Activated CD8-positive, alpha-beta memory T cell treated with anti-CD3 and anti-CD28 coated beads, Interleukin-2, amount 10 ng/mL, durations not matched to agents 7 days and 5 days (primary cell): Measurements from ENCODE around the gene LGALS12. TPM values are rescaled to one million over a fixed set of nuclear protein-coding genes. Genes with fewer than 3 reads are reported as not detected.
"Not testable (repeated sequence)": the region's sequence is repeated elsewhere in the genome, so short reads cannot be mapped to it uniquely, and the experiment has no call there.

Experiments used
- ATAC-seq: fragments of 150-1000 bp; cut with Tn5 transposase; one replicate; pipeline ENCODE4 v1.10.0; 2021; ENCODE audit warnings: moderate library complexity
- CTCF ChIA-PET: fragments of 350-600 bp; sonication (Branson Sonifier 250); formaldehyde crosslinking; loops from one replicate; lab custom pipeline; 2021; ENCODE audit warnings: antibody characterized with exemption; lab: Charles Lee
- DNase-seq: peaks from one replicate; pipeline ENCODE4 v3.0.0-alpha.2; 2020
- H3K27ac Mint-ChIP-seq: one replicate; pipeline ENCODE4 v1.8.0; 2021; ENCODE audit warnings: mild to moderate bottlenecking, mixed read lengths
- H3K27me3 Mint-ChIP-seq: one replicate; pipeline ENCODE4 v1.8.0; 2021; ENCODE audit warnings: mixed read lengths
- H3K36me3 Mint-ChIP-seq: one replicate; pipeline ENCODE4 v1.8.0; 2021; ENCODE audit warnings: mild to moderate bottlenecking, mixed read lengths
- H3K4me1 Mint-ChIP-seq: one replicate; pipeline ENCODE4 v1.8.0; 2021; ENCODE audit warnings: mixed read lengths
- H3K4me3 Mint-ChIP-seq: one replicate; pipeline ENCODE4 v1.8.0; 2021; ENCODE audit warnings: mild to moderate bottlenecking, moderate library complexity, mixed read lengths
- H3K9me3 Mint-ChIP-seq: one replicate; pipeline ENCODE4 v1.8.0; 2022; ENCODE audit warnings: low read depth, mixed read lengths
- total RNA-seq, 2 experiments: library from RNA; stranded (reverse); gene quantifications; one replicate each; pipeline ENCODE4 v1.2.3, GENCODE V29; 2021

The LGALS12 gene
- total RNA-seq, 2 experiments from 2014 or later: 0.23 to 0.29 TPM

DNA sequence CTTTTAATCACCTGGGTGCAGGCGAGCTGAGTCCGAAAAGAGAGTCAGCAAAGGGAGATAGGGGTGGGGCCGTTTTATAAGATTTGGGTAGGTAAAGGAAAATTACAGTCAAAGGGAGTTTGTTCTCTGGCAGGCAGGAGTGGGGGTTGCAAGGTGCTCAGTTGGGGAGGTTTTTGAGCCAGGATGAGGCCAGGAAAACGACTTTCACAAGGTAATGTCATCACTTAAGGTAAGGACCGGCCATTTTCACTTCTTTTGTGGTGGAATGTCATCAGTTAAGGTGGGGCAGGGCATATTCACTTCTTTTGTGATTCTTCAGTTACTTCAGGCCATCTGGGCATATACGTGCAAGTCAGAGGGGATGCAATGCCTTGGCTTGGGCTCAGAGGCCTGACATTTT lies 23.5 kb downstream of the LGALS12 start:
- CTCF ChIA-PET: interaction anchor here (1.3 kb wide), 1 partner anchor 9 kb away, joined by 4 read pairs; no protein-coding TSS in a partner anchor
- H3K9me3 Mint-ChIP-seq, H3K4me3 Mint-ChIP-seq, H3K27ac Mint-ChIP-seq, H3K27me3 Mint-ChIP-seq, ATAC-seq, H3K36me3 Mint-ChIP-seq, DNase-seq: not testable (repeated sequence)
- peaks cover 37% of the 10 kb centered on the region for H3K4me1 Mint-ChIP-seq

DNA sequence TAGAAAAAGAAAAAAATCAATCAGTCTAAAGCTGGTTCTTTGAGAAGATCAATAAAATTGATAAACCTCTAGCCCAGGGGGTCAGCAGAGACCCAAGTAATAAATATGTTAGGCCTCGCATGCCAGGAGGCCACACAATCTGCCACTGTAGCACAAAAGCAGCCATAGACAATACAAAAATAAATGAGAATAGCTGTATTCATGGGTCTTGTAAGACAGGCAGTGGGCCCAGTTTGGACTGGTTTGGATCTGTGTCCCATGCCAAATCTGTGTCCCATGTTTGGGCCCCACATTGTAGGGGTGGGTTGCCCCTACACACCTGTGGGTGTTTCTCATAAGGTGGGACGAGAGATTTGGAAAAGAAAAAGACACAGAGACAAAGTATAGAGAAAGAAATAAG lies 24.1 kb downstream of the LGALS12 start:
- ATAC-seq: no peak
- H3K9me3 Mint-ChIP-seq: no peaks in the 10 kb centered on the region
- no peak overlapping the region for H3K4me3 Mint-ChIP-seq
- CTCF ChIA-PET: interaction anchor here (1.3 kb wide), 1 partner anchor 10 kb away, joined by 4 read pairs; no protein-coding TSS in a partner anchor
- peaks cover 2% of the 10 kb centered on the region for H3K36me3 Mint-ChIP-seq
- no peak for DNase-seq
- no peaks in the 10 kb centered on the region for H3K27me3 Mint-ChIP-seq
- H3K4me1 Mint-ChIP-seq: peaks cover 42% of the 10 kb centered on the region
- H3K27ac Mint-ChIP-seq: no peak overlapping the region

DNA sequence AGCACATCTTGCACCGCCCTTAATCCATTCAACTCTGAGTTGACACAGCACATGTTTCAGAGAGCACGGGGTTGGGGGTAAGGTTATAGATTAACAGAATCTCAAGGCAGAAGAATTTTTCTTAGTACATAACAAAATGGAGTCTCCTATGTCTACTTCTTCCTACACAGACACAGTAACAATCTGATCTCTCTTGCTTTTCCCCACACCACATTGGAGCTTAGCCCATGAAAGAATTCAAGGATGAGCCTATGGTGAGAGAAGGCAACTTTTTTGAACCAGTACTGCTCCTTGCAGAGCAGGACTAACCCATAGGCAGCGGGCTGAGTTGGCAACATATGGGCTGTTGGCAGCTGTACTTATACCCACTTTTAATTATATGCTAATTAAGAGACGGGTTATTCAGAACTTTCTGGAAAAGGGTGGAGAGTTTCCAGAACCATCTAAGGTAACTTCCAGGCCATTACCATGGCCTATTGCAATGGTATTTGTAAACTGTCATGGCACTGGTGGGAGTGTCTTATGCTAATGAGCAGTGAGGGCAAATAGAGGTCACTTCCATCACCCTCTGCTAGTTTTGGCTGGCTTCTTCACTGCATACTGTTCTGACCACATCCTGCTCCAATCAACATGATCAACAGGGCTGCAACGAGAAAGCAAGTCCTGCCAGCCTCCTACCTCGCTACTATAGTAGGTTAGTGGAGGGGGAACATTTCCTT lies 25.3 kb downstream of the LGALS12 start:
- peak; percentile 84 for ATAC-seq
- not testable (repeated sequence) for H3K36me3 Mint-ChIP-seq, H3K27me3 Mint-ChIP-seq, H3K9me3 Mint-ChIP-seq
- peak; percentile 87 for DNase-seq
- Mint-ChIP-seq H3K27ac (peak overlapping the region; percentile 59), H3K4me1 (peaks cover 54% of the 10 kb centered on the region), H3K4me3 (peak overlapping the region; percentile 51)
- CTCF ChIA-PET: interaction anchor here (0.9 to 1.3 kb wide), 2 partner anchors 23 to 108 kb away, joined by 3 to 4 read pairs; no protein-coding TSS in a partner anchor

DNA sequence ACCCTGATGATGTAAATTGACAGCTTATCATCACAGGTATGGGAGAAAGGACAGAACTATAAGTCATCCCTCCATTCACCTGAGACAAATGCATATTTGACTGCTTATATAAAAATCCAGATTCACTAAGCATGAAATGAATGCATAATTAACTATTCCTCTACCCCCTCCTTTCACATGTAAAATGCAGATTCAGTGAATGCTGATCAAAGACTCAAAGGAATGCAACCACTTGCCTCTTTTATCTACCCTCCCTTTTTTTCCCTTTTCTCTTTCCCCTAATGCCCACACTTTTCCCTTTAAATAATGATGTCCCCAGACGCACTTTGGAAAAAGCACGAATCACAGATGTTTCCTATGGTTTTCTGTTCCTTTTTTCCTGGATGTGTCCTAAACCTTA lies 26.2 kb downstream of the LGALS12 start:
- ATAC-seq (no peak), DNase-seq (no peak)
- Mint-ChIP-seq H3K27me3 (no peaks in the 10 kb centered on the region), H3K27ac (peak overlapping the region; percentile 10), H3K4me1 (peaks cover 60% of the 10 kb centered on the region), H3K9me3 (no peaks in the 10 kb centered on the region), H3K36me3 (no peaks in the 10 kb centered on the region), H3K4me3 (no peak overlapping the region)
- CTCF ChIA-PET: interaction anchor here (0.8 to 1.9 kb wide), 8 partner anchors 13 to 107 kb away, joined by 3 to 5 read pairs (median 4); no protein-coding TSS in a partner anchor

DNA sequence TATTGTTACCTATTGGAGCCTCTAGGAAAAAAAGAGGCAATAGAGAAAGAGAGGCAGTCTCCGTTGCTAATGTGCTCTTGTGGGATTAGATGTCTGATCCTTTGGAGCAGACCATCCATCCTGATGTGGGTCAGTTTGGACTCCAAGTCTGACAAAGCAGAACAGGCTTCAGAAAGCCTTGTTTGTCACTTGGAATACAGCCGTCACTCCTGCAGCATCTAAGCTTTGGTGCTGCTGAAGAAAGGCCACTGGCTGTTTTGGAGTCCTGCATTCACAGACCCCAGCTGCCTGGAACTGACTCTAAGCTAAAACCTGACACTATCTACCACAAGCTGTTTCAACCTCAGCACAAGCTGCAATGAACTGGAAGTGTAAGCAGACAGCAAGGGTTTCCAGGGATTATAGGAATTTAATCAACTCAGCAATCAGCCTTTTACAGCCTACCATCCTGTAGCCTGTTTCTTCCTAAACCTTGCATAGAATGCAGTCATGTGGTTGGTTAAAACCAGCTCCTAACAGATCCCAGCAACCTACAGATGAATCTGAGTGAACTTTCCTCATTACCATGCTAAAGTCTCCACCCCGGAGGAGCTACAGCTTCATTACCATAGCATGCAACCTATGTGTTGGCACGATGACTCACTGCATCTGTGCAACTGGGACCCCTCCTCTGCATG lies 27.1 kb downstream of the LGALS12 start:
- no peak overlapping the region for H3K27ac Mint-ChIP-seq
- no peaks in the 10 kb centered on the region for H3K36me3 Mint-ChIP-seq
- no peaks in the 10 kb centered on the region for H3K27me3 Mint-ChIP-seq
- no peak for DNase-seq
- ATAC-seq: no peak
- peaks cover 67% of the 10 kb centered on the region for H3K4me1 Mint-ChIP-seq
- no peaks in the 10 kb centered on the region for H3K9me3 Mint-ChIP-seq
- CTCF ChIA-PET: interaction anchor here (0.8 to 1.9 kb wide), 8 partner anchors 14 to 235 kb away, joined by 3 to 5 read pairs (median 4); no protein-coding TSS in a partner anchor
- H3K4me3 Mint-ChIP-seq: no peak overlapping the region

DNA sequence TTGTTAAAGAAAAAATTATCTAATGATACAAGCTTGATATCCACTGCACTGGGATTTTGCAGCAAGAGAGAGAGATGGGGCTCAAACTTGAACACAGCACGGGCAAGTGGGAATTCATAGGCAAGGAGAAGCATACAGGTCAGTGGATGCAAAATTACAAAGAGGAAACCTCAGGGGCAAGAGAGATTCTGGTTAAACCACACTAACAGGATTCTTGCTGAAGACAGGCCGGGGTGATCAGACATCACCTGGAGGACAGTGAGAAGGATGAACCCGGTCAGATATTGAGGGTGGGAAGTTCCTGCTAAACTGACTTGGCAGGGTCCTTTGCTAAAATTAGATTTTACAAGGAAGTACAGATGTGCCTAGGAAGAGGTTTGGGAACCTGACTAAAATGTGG lies 28.2 kb downstream of the LGALS12 start:
- Mint-ChIP-seq H3K9me3 (no peaks in the 10 kb centered on the region), H3K36me3 (peaks cover 3% of the 10 kb centered on the region), H3K27ac (peak overlapping the region; percentile 79), H3K4me3 (no peak overlapping the region), H3K27me3 (no peaks in the 10 kb centered on the region), H3K4me1 (peaks cover 77% of the 10 kb centered on the region)
- no peak for DNase-seq
- ATAC-seq: no peak
- CTCF ChIA-PET: interaction anchor here (1.0 to 1.6 kb wide), 2 partner anchors 18 to 234 kb away, joined by 3 to 4 read pairs; no protein-coding TSS in a partner anchor

DNA sequence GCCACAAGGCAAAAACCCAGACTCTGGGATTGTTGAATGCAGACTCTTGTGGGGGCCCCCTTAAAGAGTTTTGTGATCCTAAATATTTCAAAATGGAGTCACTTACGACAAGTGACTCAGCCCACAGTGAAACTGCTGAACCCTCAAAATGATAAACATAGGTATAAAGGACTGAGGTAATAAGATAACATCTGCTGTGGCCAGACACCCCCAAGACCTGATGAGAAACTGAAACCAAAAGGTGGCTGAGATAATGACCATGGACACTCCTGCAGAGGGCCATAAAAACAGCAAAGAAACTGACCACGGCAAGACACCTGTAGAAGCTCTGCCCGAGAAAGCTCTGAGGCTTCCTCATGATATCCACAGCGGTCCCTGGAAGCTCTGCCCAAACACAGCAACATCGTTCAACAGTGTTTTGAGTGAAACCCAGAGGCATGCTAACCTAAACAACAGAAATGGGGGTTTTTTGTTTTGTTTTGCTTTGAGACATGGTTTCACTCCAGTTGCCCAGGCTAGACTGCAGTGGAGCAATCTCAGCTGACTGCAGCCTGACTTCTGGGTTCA lies 29.1 kb downstream of the LGALS12 start:
- peaks cover 74% of the 10 kb centered on the region for H3K4me1 Mint-ChIP-seq
- H3K27me3 Mint-ChIP-seq: no peaks in the 10 kb centered on the region
- DNase-seq: peak; percentile 73
- H3K9me3 Mint-ChIP-seq: no peaks in the 10 kb centered on the region
- CTCF ChIA-PET: interaction anchor here (1.0 to 3.3 kb wide), 5 partner anchors 17 to 233 kb away, joined by 3 to 23 read pairs (median 9); partner anchors contain the start of gene ZFTA
- H3K4me3 Mint-ChIP-seq: peak overlapping the region; percentile 83
- H3K27ac Mint-ChIP-seq: peak overlapping the region; percentile 95
- ATAC-seq: peak; percentile 48
- peaks cover 4% of the 10 kb centered on the region for H3K36me3 Mint-ChIP-seq

DNA sequence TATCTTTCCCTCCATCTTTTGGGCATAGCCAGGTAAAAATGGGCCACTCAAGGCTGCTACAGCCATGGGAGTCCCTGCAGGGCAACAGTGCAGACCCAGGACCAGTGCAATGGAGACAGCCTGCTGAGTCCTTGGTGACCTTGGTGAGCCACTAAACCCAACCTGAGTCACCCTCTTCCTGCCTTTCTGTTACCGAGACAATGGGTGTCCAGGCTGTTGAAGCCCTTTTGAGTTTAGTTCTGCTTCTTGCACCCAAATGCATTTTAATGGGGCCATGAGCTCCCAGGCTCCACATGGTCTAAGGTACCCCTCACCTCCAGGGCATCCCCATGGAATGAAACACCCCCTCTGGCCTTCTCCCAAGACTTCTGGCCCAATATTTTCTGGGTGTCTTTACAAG lies 29.9 kb downstream of the LGALS12 start:
- DNase-seq (peak; percentile 90), ATAC-seq (peak; percentile 56)
- peak overlapping the region; percentile 95 for H3K27ac Mint-ChIP-seq
- no peaks in the 10 kb centered on the region for H3K9me3 Mint-ChIP-seq
- no peaks in the 10 kb centered on the region for H3K27me3 Mint-ChIP-seq
- CTCF ChIA-PET: interaction anchor here (1.1 to 4.4 kb wide), 9 partner anchors 10 to 232 kb away, joined by 3 to 46 read pairs (median 9); partner anchors contain the start of genes PLAAT5 and ZFTA
- peak overlapping the region; percentile 83 for H3K4me3 Mint-ChIP-seq
- H3K4me1 Mint-ChIP-seq: peaks cover 75% of the 10 kb centered on the region
- peaks cover 4% of the 10 kb centered on the region for H3K36me3 Mint-ChIP-seq

DNA sequence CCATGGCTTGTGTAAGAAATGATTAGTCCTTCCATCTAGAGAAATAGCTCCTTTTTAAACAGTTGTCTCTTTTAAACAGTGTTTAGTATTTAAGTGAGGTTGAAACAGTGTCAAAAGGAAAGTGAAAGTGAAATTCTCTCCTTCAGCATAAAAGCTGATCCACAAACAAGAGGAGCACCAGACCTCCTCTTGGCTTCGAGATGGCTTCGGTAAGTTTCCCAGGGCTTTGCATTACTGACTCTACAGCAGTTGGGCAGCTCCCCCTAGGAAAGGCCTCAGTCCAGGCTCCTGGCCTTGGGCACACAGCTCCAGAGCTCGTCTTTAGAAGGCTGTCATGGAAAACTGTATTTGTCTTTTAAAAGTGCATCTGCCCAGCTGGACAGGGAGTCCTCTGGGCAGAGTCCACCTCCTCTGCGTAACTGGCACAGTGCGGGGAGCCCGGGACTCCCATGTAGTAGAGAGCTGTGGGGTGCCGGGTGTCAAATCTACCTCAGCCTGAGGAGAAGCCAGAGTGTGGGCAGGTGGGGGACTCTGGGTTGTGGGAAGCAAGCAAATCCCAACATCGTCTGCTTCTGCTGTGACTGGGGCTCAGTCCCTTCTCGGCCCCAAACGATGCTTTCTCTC lies 30.9 kb downstream of the LGALS12 start, which contains the start of gene PLAAT4:
PLAAT4 (plus strand) TSS at position 140 of the 624 bp plus-strand sequence; CDS start at position 201, 61 bp downstream.
- H3K27ac Mint-ChIP-seq: peak within 1 kb of the TSS; percentile 95
- ATAC-seq: peak; percentile 50
- peak within 1 kb of the TSS; percentile 83 for H3K4me3 Mint-ChIP-seq
- DNase-seq: peak; percentile 58
- no peaks in the 10 kb centered on the region for H3K27me3 Mint-ChIP-seq
- H3K4me1 Mint-ChIP-seq: peaks cover 71% of the 10 kb centered on the region
- H3K9me3 Mint-ChIP-seq: no peaks in the 10 kb centered on the region
- peaks cover 7% of the 10 kb centered on the region for H3K36me3 Mint-ChIP-seq
- CTCF ChIA-PET: interaction anchor here (0.7 to 4.4 kb wide), 20 partner anchors 9 to 945 kb away, joined by 3 to 46 read pairs (median 5); partner anchors contain the start of genes PLAAT5 and ZFTA

DNA sequence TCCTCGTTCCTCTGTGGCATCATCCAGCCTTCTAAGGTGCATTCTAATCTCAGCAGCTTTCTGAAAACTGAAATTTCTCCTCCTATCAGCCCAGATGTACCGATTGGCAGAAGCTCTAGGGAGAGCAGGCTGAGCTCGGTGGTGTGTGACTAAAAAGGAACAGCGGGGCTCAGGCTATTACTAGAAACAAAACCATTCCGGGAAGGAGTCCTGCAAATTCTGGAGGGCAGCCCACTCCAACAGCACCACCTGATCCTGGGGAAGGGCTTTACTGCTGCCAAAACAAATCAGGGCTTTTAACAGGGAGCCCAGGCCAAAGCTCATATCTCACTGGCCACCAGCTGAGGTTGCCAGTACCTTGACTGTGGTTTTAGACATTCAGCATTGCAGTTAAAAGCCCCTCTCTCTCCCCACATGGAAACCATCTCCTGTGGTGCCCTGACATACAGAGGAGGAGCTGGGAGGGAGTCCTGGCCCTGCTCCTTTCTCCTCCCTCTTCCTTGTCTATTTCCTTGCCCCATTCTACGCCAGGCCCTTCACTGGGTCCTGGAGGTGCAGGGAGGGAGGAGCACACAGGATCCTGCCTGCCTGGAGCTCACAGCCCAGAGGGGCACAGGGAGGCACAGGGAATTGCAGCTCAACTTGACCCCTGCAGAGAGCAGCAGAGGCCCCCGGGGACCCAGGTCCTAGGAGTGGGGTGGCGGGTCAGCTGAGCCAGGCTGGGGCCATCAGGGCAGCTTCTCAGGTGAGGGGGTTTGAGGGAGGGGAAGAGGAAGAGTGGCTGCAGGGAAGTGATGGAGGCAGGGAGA lies 31.6 kb downstream of the LGALS12 start:
- no peaks in the 10 kb centered on the region for H3K27me3 Mint-ChIP-seq
- peaks cover 7% of the 10 kb centered on the region for H3K36me3 Mint-ChIP-seq
- peak overlapping the region; percentile 83 for H3K4me3 Mint-ChIP-seq
- H3K4me1 Mint-ChIP-seq: peaks cover 66% of the 10 kb centered on the region
- DNase-seq (peak; percentile 51), ATAC-seq (peak; percentile 6)
- H3K27ac Mint-ChIP-seq: peak overlapping the region; percentile 95
- H3K9me3 Mint-ChIP-seq: no peaks in the 10 kb centered on the region
- CTCF ChIA-PET: interaction anchor here (0.9 to 4.4 kb wide), 18 partner anchors 8 to 945 kb away, joined by 3 to 46 read pairs (median 5); partner anchors contain the start of genes PLAAT5 and ZFTA

DNA sequence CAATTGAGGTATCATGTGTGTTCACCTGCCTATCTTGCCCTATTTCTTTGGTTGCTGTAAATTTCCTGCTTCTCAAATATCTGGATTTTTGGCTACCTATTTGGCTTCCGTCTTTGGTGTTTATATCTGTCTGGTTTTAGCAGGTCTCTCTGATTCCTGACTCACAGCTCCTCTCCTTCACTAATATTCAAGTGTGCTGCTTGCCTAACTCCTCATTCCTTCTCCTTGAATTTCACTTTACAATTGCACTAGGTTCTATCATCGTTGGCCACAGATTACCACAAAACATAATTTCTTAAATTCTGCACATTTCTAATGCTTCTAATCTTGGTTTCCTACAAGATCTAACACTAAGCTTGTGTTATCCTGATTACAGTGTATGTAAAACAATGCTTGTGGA lies 36.6 kb downstream of the LGALS12 start:
- not testable (repeated sequence) for H3K27me3 Mint-ChIP-seq, H3K4me3 Mint-ChIP-seq, DNase-seq, H3K27ac Mint-ChIP-seq, ATAC-seq, H3K9me3 Mint-ChIP-seq
- Mint-ChIP-seq H3K4me1 (peaks cover 22% of the 10 kb centered on the region), H3K36me3 (peaks cover 31% of the 10 kb centered on the region)
- CTCF ChIA-PET: interaction anchor here (1.7 kb wide), 1 partner anchor 9 kb away, joined by 4 read pairs; no protein-coding TSS in a partner anchor

DNA sequence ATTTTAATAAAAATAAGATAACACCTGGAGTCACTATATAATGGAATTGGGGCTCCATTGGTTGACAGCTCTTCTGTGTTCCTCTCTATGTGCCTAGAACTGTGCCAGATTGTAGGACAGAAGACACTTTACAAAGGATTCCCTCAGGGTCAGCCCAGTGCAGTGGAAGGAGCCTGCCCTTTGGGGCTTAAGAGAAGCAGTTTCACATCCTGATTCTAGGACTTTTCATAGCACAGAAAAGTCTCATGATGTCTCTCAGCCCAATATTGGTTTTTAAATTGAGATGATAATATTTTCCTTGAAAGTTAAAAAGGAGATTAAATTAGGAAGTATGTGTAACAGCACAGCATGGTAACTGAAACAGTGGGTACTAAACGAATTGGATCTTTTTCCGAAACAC lies 37.8 kb downstream of the LGALS12 start:
- no peaks in the 10 kb centered on the region for H3K9me3 Mint-ChIP-seq
- no peak for ATAC-seq

More for the DNA sequence above, 37.8 kb downstream of the LGALS12 start:
- H3K27me3 Mint-ChIP-seq: no peaks in the 10 kb centered on the region
- H3K4me3 Mint-ChIP-seq: no peak overlapping the region
- DNase-seq: no peak
- CTCF ChIA-PET: interaction anchor here (0.5 to 1.7 kb wide), 2 partner anchors 8 to 20 kb away, joined by 3 to 4 read pairs; no protein-coding TSS in a partner anchor
- no peak overlapping the region for H3K27ac Mint-ChIP-seq
- H3K36me3 Mint-ChIP-seq: peaks cover 36% of the 10 kb centered on the region
- H3K4me1 Mint-ChIP-seq: peaks cover 10% of the 10 kb centered on the region
